ENCODE results near the gene NDUFA13. TPM values are rescaled to one million over a fixed set of nuclear protein-coding genes. Genes with fewer than 3 reads are reported as not detected.

NDUFA13 gene
- total RNA-seq, 1 donor from 2014 or later, result 191 TPM

DNA sequence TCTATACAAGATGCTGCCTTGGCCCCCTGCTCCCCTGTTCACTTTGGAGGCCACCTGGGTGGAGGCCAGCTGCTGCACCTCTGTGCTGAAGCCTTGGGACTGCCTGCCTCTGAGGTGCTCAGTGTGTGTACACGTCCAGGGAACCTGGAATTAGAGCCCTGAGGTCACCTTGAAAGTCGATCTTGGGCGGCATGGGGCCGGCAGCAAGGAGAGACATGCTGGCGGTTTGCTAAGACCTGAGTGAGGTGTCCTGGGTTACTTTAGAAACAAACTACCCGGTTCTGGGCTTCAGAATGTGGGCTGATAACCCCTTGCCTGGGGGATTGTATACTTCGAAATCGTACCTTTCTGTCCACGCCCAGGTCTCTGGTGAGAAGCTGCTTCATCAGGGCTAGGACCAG is 26.2 kb upstream of the NDUFA13 start:
- no peak for DNase-seq

- DNase-seq, result peak; percentile 91
These were observed 25.6 kb upstream of the NDUFA13 start for GRCh38 chr19:19490214-19490968.

- no peak for DNase-seq
These were observed 24.6 kb upstream of the NDUFA13 start for GRCh38 chr19:19491321-19492025.

GRCh38 chr19:19492026-19492610 is 23.9 kb upstream of the NDUFA13 start:
- DNase-seq, result no peak

DNA sequence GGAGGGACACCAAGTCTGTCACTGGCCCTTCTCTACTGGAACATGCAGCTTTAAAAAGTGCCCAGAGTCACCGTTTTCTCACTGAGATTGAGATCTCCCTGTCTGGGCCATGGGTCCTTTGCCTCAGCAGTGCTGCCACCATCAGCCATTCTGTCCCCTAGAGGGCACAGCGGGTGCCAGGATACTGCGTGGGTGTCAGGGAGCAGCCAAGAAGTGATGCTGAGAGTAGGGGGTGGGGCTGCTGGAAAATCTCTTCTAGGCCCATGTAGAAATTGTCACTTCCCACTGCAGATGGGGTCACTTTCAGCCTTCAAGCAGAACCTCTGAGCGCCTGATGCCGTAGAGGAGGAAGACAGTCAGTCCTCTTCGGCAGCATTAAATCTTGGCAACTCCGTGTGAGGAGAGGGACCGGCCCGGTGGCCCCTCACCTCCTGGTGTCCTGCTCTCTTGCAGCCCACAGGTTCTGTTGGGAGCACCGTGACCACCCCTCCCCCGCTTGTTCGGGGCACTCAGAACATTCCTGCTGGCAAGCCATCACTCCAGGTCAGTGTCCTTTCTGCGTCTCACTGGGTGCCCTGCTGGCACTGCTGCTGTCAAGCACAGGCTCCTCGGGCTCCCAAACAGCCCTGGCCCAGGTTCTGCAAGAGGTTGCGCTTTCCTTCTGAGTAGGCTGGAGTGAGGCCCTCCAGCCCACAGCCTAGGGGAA is 22.0 kb upstream of the NDUFA13 start:
- DNase-seq, result no peak

GRCh38 chr19:19495614-19496603 is 20.1 kb upstream of the NDUFA13 start:
- DNase-seq, result no peak

DNA sequence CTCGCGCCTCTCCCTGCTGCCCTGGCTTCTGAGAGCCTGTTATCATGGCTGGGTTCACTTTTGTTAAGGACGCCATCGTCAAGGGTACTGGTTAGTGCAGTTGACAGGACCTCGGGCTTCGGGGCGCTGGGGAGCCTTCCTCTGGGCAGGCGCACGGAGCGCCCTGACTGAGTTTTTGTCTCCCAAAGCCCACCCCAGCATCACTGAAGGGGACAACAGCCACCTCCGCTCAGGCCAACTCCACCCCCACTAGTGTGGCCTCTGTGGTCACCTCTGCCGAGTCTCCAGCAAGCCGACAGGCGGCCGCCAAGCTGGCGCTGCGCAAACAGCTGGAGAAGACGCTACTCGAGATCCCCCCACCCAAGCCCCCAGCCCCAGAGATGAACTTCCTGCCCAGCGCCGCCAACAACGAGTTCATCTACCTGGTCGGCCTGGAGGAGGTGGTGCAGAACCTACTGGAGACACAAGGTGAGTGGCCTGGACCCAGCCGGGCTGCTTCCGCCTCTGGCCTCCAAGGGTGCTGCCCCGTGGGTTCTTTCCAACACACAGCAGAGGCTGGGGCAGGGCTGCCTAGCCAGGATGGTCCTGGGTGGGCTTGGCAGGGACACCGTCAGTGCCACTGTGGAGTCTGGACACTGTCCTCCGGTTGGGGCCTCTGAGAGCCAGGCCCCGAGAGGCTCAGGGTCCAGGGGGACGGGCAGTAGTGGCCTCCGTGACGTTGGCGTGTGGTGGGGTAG is 17.6 kb upstream of the NDUFA13 start:
- DNase-seq, result no peak

DNA sequence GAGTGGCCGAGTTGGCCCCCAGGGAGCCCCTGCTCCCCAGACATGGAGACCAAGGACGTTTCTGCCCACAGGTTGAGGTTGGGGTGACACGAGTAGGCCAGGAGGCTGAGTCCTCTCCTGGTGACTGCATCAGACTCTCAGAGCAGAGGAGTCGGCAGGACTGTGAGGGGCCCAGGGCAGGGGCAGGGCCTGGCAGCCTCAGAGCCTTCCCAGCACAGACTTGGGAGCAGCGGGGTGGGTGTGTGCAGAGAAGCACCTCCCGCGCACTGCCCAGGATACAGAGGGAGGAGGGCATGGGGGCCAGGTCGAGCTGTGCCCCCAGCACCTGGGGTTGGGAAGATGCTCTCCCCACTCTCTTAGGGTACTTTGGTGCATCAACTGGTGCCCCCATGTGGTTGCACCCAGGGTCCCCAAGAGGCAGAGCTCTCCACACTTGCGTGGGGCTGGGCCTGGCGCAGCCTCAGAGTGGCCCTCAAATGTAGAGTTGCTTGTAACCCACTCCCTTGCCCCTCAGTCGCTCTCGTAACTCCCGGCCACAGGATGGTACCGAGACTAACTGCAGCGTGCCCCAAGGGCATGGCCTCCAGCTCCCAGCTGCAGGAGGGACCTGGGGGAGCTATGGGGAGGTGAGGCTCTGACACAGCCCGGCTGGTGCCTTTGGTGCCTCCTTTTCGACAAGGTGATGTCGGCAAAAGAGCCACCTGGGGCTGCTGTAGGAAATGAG is 16.6 kb upstream of the NDUFA13 start:
- DNase-seq, result no peak

- DNase-seq, result no peak
These were observed 14.9 kb upstream of the NDUFA13 start for GRCh38 chr19:19500975-19501644.

- no peak for DNase-seq
These were observed 14.2 kb upstream of the NDUFA13 start for GRCh38 chr19:19501798-19502197.

DNA sequence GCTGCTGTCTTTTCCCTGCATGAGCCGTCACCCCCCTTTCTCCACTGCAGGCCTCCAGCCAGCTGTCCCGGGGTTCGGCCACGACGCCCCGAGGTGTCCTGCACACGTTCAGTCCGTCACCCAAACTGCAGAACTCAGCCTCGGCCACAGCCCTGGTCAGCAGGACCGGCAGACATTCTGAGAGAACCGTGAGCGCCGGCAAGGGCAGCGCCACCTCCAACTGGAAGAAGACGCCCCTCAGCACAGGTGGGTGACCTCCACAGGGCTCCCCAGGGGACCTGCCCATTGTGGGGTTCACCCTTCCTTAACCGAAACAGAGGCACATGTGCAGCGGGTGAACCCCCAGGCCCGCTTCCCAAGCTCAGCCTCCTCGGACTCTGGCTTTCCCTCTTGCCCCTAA is 13.7 kb upstream of the NDUFA13 start:
- DNase-seq, result no peak

DNA sequence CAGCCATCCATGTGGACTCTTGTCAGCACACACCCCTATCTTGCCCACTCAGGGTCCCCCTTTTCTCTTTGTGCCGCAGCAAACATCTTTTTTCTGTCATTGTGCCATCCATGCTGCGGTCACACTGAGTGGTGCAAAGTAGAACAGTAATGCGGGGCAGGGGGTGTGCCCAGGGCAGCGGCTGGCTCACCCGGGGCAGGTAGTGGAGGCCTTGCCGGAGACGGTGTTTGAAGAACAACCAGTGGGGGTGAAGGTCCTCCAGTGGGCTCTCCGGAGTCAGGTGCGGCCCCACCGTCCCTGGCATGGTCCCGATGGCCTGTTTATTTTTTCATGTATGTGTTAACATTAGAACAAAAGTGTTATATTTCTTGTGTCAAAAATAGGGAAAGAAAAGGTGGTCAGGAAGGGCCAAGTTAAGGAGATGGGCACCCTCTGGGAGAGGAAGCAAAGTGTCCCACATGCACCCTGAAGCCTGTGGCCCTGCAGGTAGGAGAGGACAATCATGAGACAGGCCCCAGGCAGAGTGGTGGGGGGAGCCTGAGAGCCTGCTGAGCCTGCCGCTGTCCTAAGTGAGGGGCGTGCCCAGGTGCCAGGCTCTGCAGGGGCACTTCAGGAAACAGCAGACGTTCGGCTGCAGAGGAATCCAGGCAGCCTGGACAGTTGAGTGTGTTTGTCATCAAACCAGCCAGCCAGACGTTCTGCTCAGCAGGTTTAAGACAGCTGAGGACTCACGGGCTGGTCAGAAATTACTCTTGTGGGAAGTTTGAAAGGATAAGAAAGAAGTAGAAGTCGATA is 13.0 kb upstream of the NDUFA13 start:
- DNase-seq, result no peak

DNA sequence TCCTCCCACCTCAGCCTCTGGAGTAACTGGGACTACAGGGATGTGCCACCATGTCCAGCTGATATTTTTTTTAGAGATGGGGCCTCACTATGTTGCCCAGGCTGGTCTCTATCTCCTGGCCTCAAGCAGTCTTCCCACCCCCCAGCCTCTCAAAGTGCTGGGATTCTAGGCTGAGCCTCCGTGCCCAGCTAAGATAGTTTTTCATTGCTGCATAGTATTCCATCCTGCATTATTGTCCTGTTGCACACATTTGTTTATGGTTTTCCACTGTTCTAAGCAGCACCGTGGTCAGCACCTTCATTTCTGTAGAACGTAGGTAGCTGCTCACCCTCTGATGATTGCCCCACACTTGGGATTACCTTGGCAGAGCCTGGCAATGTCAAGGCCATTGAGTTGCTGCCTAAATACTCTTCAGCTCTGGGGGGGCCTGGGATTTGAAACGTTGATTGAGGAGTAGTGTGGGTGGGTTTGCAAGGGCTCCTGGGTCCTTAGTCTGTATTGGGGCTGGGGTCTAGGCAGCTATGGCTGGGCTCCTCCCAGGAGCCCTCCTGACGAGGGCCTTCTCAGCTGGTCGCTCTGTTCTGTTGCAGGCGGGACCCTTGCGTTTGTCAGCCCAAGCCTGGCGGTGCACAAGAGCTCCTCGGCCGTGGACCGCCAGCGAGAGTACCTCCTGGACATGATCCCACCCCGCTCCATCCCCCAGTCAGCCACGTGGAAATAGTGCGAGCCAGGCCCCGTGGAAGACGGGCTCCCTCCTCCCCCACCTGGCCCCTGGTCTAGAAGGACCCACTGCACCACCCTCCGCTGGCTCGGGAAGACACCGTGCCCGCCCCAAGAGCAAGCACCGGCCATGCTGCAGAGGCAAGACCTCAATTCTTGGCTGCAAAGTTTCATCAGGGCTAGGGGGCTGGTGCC is 11.0 kb upstream of the NDUFA13 start:
- DNase-seq, result no peak

DNA sequence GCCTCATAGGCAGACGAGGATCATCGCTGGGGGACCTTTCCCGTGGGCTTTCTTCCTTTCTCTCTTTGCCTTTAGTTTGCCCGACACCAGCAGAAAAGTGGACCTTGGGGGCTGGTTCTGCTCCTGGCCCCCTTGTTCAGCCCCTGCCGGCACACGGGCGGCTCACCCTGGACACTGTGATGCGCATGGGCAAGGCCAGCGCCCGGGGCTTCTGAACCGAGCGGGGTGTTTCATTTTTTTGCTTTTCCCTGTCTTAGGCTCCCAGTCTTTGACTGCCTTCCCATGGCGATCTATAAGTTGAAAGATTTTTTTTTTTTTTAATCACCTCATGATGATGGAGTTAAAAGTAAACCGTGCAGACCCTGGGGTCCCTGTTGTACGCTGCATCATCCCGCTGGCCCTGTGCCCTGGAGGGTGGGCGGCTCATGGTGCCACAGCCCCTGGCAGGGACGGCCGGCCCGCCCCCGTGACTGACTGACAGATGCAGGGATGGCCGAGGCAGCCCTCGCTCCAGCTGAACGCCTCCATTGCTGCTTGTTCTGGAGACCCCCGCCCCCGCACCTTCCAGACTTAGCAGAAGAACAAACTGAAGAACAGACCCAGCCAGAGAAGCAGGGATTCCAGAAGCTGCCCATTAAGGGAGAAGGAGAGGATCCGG is 10.2 kb upstream of the NDUFA13 start:
- DNase-seq, result no peak

DNA sequence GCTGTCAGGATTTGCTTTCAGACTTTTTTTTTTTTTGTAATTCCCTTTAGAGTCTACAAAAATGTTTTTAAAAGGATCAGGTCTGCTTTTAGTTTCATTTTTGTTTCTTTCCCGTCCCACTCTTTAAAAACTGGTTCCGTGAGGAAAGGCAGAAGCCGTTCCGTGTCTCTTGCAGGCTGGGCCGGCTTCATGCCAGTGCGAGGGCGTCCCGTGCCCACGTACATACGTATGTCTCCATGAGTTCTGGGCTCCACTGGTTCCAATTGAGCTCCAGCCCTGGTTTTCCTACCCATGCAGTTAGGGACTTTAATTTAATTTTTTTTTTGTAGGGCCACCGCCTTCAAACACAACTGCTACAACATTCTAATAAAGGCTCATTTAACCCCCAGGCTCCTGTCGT is 9.4 kb upstream of the NDUFA13 start:
- DNase-seq, result no peak

- no peak for DNase-seq
These were observed 8.7 kb upstream of the NDUFA13 start for GRCh38 chr19:19507354-19507753.

DNA sequence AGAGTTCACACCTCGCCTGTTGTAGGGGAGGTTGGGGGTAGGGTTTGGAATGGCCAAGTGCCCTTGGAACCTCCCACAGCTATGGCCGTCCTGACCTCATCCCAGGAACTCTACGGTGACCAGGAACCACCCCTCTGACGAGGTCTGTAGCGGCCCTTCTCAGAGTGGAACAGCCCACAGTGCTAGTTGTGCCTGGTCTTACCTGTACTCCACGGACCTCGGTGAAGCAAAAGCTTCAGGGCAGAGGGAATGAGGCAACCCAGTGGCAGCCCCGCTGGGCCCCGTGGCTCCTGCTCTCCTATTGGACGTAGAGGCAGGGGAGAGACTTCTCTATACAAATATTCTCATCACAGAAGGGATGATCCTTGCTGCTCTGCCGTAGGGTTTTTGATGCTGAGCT is 7.8 kb upstream of the NDUFA13 start:
- DNase-seq, result no peak
